DOHH2 (cell line): ENCODE results near the gene ADCY10.
"Not testable (repeated sequence)": the region's sequence is repeated elsewhere in the genome, so short reads cannot be mapped to it uniquely, and the experiment has no call there.

Source experiments
- H3F3A ChIP-seq: fragments of 200-600 bp; sonication (generic), shearing (Covaris generic); 2 replicates; pipeline ENCODE4 v1.6.0; 2016; ENCODE audit warnings: antibody characterized with exemption, mild to moderate bottlenecking; ENCODE audit not compliant: control insufficient read depth, insufficient read depth
- H3K27ac ChIP-seq: fragments of 200-600 bp; sonication (generic); 2 replicates; pipeline ENCODE4 v1.5.1; 2014; ENCODE audit warnings: low read depth, mild to moderate bottlenecking, low read length, moderate library complexity
- H3K27me3 ChIP-seq: fragments of 200-600 bp; sonication (generic); 2 replicates; pipeline ENCODE4 v1.6.1; 2014; ENCODE audit warnings: mild to moderate bottlenecking, low read length, mixed read lengths; ENCODE audit not compliant: control insufficient read depth
- H3K36me3 ChIP-seq: fragments of 200-600 bp; sonication (generic); 2 replicates; pipeline ENCODE4 v1.6.1; 2014; ENCODE audit warnings: mild to moderate bottlenecking, low read length, moderate library complexity, mixed read lengths; ENCODE audit not compliant: control insufficient read depth
- H3K4me1 ChIP-seq: fragments of 200-600 bp; sonication (generic); 2 replicates; pipeline ENCODE4 v1.6.1; 2014; ENCODE audit warnings: mild to moderate bottlenecking, low read length, mixed read lengths; ENCODE audit not compliant: control insufficient read depth
- H3K4me2 ChIP-seq: fragments of 200-600 bp; sonication (generic); 2 replicates; pipeline ENCODE4 v1.6.0; 2014; ENCODE audit warnings: mild to moderate bottlenecking, low read length, moderate library complexity
- H3K4me3 ChIP-seq: fragments of 200-600 bp; sonication (generic); 2 replicates; pipeline ENCODE4 v1.5.1; 2014; ENCODE audit warnings: mild to moderate bottlenecking, low read length, mixed read lengths
- H3K79me2 ChIP-seq: fragments of 200-600 bp; sonication (generic); 2 replicates; pipeline ENCODE4 v1.6.1; 2014; ENCODE audit warnings: mild to moderate bottlenecking, low read length, mixed read lengths; ENCODE audit not compliant: control insufficient read depth
- H3K9me2 ChIP-seq: fragments of 200-600 bp; sonication (generic); replicated peaks from 2 replicates; pipeline ENCODE4 v1.6.1; 2014; ENCODE audit warnings: mild to moderate bottlenecking, low read length, mixed read lengths; ENCODE audit not compliant: control insufficient read depth
- H3K9me3 ChIP-seq: fragments of 200-600 bp; sonication (generic); 2 replicates; pipeline ENCODE4 v1.6.1; 2014; ENCODE audit warnings: antibody characterized with exemption, low read length, mixed read lengths; ENCODE audit not compliant: control insufficient read depth, insufficient read depth
- H4K20me1 ChIP-seq: fragments of 200-600 bp; sonication (generic); 2 replicates; pipeline ENCODE4 v1.6.0; 2014; ENCODE audit warnings: low read depth, mild to moderate bottlenecking, antibody characterized with exemption, low read length, moderate library complexity; ENCODE audit not compliant: control insufficient read depth, insufficient read depth
- EZH2phosphoT487 ChIP-seq: fragments of 200-600 bp; sonication (generic); IDR thresholded peaks from 2 replicates; pipeline ENCODE4 v1.6.1; 2017; ENCODE audit warnings: borderline replicate concordance, mild to moderate bottlenecking, antibody characterized with exemption, low read length, moderate library complexity, mixed read lengths
- TF ChIP-seq, protein P1 (sequence below): fragments of 200-600 bp; sonication (generic); IDR thresholded peaks from one replicate; pipeline ENCODE4 v1.5.1; 2014; ENCODE audit warnings: antibody characterized with exemption, mild to moderate bottlenecking, low read depth, low read length; ENCODE audit not compliant: poor library complexity, severe bottlenecking

Gene ADCY10

DNA sequence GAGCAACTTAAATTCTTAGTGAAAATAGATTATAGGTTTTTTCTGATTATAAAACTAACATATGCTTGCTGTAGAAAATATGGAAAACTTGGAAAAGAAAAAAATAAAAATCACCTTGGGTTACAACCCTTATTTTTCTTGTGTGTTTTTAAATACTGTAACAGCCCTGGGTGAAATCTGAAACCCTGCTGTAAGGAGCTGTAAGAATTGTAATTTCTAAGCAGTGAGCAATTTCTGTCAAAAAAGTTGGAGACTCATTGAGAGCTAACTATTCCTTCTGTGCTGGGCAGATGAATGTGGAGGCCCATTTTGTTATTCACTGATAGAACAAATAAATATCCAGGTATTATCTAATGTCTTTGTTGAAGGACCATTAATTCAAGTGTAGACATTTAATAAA lies 42.6 kb downstream of the ADCY10 start:
- H3F3A ChIP-seq, result no peaks in the 10 kb centered on the region
- no peak for TF ChIP-seq EZH2phosphoT487
- TF ChIP-seq, protein P1, sequence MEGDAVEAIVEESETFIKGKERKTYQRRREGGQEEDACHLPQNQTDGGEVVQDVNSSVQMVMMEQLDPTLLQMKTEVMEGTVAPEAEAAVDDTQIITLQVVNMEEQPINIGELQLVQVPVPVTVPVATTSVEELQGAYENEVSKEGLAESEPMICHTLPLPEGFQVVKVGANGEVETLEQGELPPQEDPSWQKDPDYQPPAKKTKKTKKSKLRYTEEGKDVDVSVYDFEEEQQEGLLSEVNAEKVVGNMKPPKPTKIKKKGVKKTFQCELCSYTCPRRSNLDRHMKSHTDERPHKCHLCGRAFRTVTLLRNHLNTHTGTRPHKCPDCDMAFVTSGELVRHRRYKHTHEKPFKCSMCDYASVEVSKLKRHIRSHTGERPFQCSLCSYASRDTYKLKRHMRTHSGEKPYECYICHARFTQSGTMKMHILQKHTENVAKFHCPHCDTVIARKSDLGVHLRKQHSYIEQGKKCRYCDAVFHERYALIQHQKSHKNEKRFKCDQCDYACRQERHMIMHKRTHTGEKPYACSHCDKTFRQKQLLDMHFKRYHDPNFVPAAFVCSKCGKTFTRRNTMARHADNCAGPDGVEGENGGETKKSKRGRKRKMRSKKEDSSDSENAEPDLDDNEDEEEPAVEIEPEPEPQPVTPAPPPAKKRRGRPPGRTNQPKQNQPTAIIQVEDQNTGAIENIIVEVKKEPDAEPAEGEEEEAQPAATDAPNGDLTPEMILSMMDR, result no peak
- H3K4me3 ChIP-seq, result no peak overlapping the region
- H3K9me3 ChIP-seq, result no peaks in the 10 kb centered on the region
- no peaks in the 10 kb centered on the region for H3K9me2 ChIP-seq
- H3K4me1 ChIP-seq, result no peaks in the 10 kb centered on the region
- H3K27me3 ChIP-seq, result no peaks in the 10 kb centered on the region
- no peaks in the 10 kb centered on the region for H3K36me3 ChIP-seq
- no peaks in the 10 kb centered on the region for H3K79me2 ChIP-seq
- no peak overlapping the region for H3K4me2 ChIP-seq
- no peak overlapping the region for H3K27ac ChIP-seq
- no peaks in the 10 kb centered on the region for H4K20me1 ChIP-seq

DNA sequence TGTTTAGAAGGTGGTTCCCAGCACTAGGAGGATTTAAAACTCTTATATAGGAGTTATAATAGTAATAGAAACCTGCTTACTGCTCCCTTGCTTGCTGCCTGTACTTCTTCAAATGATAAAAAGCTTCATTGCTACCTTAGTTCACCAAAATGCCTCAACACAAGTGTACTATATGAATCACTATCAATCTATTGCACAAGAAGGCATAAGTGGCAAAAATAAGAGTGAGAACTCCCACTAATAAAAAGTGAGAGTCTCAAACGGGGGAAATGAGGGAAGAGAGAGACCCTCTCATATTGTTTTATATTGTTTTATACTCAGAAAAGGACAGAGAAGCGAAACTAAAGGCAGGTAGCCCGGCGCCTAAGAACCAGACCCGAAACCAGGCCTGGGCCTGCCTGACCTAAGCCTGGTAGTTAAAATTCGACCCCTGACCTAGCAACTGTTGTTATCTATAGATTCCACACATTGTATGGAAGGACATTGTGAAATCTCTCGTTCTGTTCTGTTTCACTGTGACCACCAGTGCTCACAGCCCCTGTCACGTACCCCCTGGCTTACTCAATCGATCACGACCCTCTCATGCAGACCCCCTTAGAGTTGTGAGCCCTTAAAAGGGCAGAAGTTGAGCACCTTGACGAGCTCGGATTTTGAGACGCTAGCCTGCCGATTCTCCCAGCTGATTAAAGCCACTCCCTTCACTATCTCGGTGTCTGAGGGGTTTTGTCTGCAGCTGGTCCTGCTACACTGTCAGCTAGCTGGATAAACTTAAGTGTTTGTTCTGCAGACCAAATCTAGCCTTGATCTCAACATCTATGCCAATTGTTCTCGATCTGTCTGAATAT lies 44.6 kb downstream of the ADCY10 start:
- not testable (repeated sequence) for H3K4me3 ChIP-seq, H3K9me3 ChIP-seq, H3K4me1 ChIP-seq, H4K20me1 ChIP-seq, H3F3A ChIP-seq, H3K36me3 ChIP-seq, H3K79me2 ChIP-seq, H3K27ac ChIP-seq, H3K4me2 ChIP-seq, H3K27me3 ChIP-seq, H3K9me2 ChIP-seq

DNA sequence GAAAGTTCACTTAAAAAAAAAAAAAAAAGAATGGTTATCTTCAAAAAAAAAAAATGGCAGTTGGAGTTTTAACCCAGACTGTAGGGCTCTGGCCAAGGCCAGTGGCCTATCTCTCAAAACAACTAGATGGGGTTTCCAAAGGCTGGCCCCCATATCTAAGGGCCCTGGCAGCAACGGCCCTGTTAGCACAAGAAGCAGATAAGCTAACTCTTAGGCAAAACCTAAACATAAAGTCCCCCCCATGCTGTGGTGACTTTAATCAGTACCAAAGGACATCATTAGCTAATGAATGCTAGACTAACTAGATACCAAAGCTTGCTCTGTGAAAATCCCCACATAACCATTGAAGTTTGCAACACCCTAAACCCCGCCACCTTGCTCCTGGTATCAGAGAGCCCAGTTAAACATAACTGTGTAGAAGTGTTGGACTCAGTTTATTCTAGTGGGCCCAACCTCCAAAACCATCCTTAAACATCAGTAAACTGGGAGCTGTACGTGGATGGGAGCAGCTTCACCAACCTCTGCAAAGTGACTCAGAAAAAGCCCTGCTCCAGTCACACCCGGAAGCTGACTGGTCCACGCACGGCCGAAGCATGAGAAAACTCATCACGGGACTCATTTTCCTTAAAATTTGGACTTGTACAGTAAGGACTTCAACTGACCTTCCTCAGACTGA lies 47.1 kb downstream of the ADCY10 start:
- not testable (repeated sequence) for H3K4me2 ChIP-seq, H3K4me1 ChIP-seq, H3K9me2 ChIP-seq, H3K79me2 ChIP-seq, H3K36me3 ChIP-seq, H4K20me1 ChIP-seq, H3K27ac ChIP-seq, H3K9me3 ChIP-seq, H3F3A ChIP-seq, H3K27me3 ChIP-seq, H3K4me3 ChIP-seq

DNA sequence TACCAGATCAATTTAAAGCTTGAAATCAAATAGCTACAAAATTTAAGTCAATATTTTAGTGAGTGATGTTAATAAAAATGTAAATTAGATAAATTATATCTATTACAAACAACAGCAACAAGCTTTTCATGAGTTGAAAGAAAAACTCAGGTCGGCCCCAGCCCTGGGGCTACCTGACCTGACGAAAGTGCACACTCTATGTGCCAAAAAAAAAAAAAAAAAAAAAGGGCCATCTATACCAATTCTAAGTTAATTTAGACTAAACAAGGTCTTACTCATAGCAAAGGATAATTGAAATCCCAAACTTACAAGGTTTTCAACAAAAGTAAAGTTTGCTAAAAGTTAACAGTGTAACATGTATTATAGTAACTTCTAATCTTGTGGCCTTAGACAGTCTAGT lies 47.6 kb downstream of the ADCY10 start:
- not testable (repeated sequence) for H3K79me2 ChIP-seq, H3F3A ChIP-seq, H3K4me3 ChIP-seq, H3K36me3 ChIP-seq, H3K9me3 ChIP-seq, H3K27ac ChIP-seq, H3K27me3 ChIP-seq, H3K9me2 ChIP-seq, H4K20me1 ChIP-seq, H3K4me1 ChIP-seq, H3K4me2 ChIP-seq

DNA sequence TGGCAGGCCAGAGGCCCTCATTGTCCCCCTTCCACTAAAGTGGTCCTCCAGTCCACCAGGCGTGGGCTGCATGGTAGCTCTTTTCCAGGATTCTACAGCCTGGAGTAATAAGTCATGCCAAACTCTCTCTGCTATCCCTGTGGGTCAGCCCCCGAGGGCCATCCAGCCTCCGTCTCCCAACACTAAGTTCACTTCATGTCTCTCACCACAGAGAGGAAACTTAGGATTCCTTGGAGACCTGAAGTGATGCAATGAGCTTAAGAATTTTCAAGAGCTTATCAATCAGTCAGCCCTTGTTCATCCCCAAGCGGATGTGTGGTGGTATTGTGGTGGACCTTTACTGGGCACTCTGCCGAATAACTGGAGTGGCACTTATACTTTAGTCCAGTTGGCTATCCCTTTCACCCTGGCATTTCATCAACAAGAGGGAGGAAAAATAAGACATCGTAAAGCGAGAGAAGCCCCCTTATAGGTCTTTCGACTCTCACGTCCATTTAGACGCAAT lies 48.1 kb downstream of the ADCY10 start:
- not testable (repeated sequence) for H3K27ac ChIP-seq, H4K20me1 ChIP-seq, H3K4me3 ChIP-seq, H3K9me2 ChIP-seq, H3K4me1 ChIP-seq, H3K79me2 ChIP-seq, H3K9me3 ChIP-seq, H3K36me3 ChIP-seq, H3F3A ChIP-seq, H3K27me3 ChIP-seq, H3K4me2 ChIP-seq

DNA sequence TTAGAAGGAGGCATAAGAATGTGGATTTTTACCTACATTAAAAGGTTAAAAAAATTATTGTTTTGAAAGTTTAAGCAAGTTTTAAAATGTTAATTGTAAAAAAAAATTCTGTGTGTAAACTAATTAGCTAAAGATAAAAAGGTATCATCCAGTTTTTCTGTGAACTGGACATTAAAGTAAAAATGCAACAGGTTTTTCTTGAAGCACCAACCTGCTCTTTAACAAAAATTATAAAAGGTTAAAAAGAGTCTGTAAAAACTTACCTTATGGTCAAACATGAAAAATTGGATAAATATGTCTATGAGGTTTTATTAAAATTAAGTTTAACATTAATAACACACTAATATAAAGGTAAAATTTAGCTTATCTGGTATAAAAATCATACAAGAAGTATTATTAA lies 48.7 kb downstream of the ADCY10 start:
- not testable (repeated sequence) for H3K4me3 ChIP-seq

More for the DNA sequence above, 48.7 kb downstream of the ADCY10 start:
- H3K27ac ChIP-seq, H4K20me1 ChIP-seq, H3K79me2 ChIP-seq, H3K9me3 ChIP-seq, H3K9me2 ChIP-seq, H3F3A ChIP-seq, H3K4me2 ChIP-seq, H3K4me1 ChIP-seq, H3K36me3 ChIP-seq, H3K27me3 ChIP-seq: not testable (repeated sequence)
